Measurements from ENCODE around the gene GIT1.

The GIT1 gene

GRCh38 chr17:29593591-29594518 is 4.4 kb upstream of the GIT1 start:
- DNase-seq (ENCODE audit: low read depth): no peak

GRCh38 chr17:29592850-29593551 is 3.6 kb upstream of the GIT1 start, which contains the start of gene ANKRD13B:
TSS of gene ANKRD13B (plus strand) at chr17:29593132. CDS start at chr17:29593622, 490 bp downstream.
- DNase-seq (ENCODE audit: low read depth): no peak

GRCh38 chr17:29591737-29592608 is 2.5 kb upstream of the GIT1 start:
- peak; percentile 68 for DNase-seq (ENCODE audit: low read depth)

GRCh38 chr17:29591146-29591736 is 1.8 kb upstream of the GIT1 start:
- no peak for DNase-seq (ENCODE audit: low read depth)

GRCh38 chr17:29590411-29591145 is 1.1 kb upstream of the GIT1 start:
- DNase-seq (ENCODE audit: low read depth): no peak

GRCh38 chr17:29588562-29589411 is 661 bp downstream of the GIT1 start:
- DNase-seq (ENCODE audit: low read depth): no peak

- no peak for DNase-seq (ENCODE audit: low read depth)
These were observed 1.4 kb downstream of the GIT1 start for GRCh38 chr17:29588017-29588561.

- DNase-seq (ENCODE audit: low read depth): no peak
These were observed 1.9 kb downstream of the GIT1 start for GRCh38 chr17:29587591-29587990.

GRCh38 chr17:29586676-29587469 is 2.6 kb downstream of the GIT1 start:
- DNase-seq (ENCODE audit: low read depth): no peak

GRCh38 chr17:29585080-29585751 is 4.2 kb downstream of the GIT1 start:
- DNase-seq (ENCODE audit: low read depth): no peak

- no peak for DNase-seq (ENCODE audit: low read depth)
These were observed 4.9 kb downstream of the GIT1 start for GRCh38 chr17:29584452-29585079.

GRCh38 chr17:29583324-29584248 is 5.9 kb downstream of the GIT1 start:
- no peak for DNase-seq (ENCODE audit: low read depth)

GRCh38 chr17:29582772-29583171 is 6.7 kb downstream of the GIT1 start:
- DNase-seq (ENCODE audit: low read depth): no peak

- DNase-seq (ENCODE audit: low read depth): no peak
These were observed 7.1 kb downstream of the GIT1 start for GRCh38 chr17:29582254-29582765.

- no peak for DNase-seq (ENCODE audit: low read depth)
These were observed 7.7 kb downstream of the GIT1 start for GRCh38 chr17:29581583-29582253.

All from activated T-cell treated with anti-CD3 and anti-CD28 coated beads for 1 hour (primary cell).